ENCODE measurements around the gene SPRR4.

SPRR4 gene

GRCh38 chr1:152959273-152959672, 11.2 kb upstream of the SPRR4 start:
- Histone ChIP-seq H3K27me3 (peaks cover 3% of the 10 kb centered on the region), H3K9me3 (no peaks in the 10 kb centered on the region), H3K27ac (no peak overlapping the region), H3K4me1 (ENCODE audit: control insufficient read depth in 1 of 2, insufficient read depth in 1 of 2, low read depth in 1 of 2, low read length in 1 of 2) (no peaks in the 10 kb centered on the region), H3K4me3 (ENCODE audit: low read depth in 1 of 2, low read length in 1 of 2) (no peak overlapping the region), H3K36me3 (no peaks in the 10 kb centered on the region)
- no peak for TF ChIP-seq CTCF (IDR thresholded peaks at IDR 0.05)

- Histone ChIP-seq H3K27ac (no peak overlapping the region), H3K36me3 (no peaks in the 10 kb centered on the region), H3K9me3 (no peaks in the 10 kb centered on the region), H3K27me3 (peaks cover 3% of the 10 kb centered on the region), H3K4me1 (ENCODE audit: control insufficient read depth in 1 of 2, insufficient read depth in 1 of 2, low read depth in 1 of 2, low read length in 1 of 2) (no peaks in the 10 kb centered on the region), H3K4me3 (ENCODE audit: low read depth in 1 of 2, low read length in 1 of 2) (no peak overlapping the region)
- TF ChIP-seq CTCF (IDR thresholded peaks at IDR 0.05), result no peak
These were observed 10.5 kb upstream of the SPRR4 start for GRCh38 chr1:152959801-152960451.

GRCh38 chr1:152960452-152961044, 9.9 kb upstream of the SPRR4 start:
- Histone ChIP-seq H3K9me3 (no peaks in the 10 kb centered on the region), H3K4me1 (ENCODE audit: control insufficient read depth in 1 of 2, insufficient read depth in 1 of 2, low read depth in 1 of 2, low read length in 1 of 2) (no peaks in the 10 kb centered on the region), H3K4me3 (ENCODE audit: low read depth in 1 of 2, low read length in 1 of 2) (no peak overlapping the region), H3K27me3 (peaks cover 4% of the 10 kb centered on the region), H3K27ac (no peak overlapping the region), H3K36me3 (no peaks in the 10 kb centered on the region)
- TF ChIP-seq CTCF (IDR thresholded peaks at IDR 0.05), result no peak

GRCh38 chr1:152961226-152961891, 9.1 kb upstream of the SPRR4 start:
- Histone ChIP-seq H3K27me3 (peaks cover 12% of the 10 kb centered on the region), H3K4me1 (ENCODE audit: control insufficient read depth in 1 of 2, insufficient read depth in 1 of 2, low read depth in 1 of 2, low read length in 1 of 2) (no peaks in the 10 kb centered on the region), H3K36me3 (no peaks in the 10 kb centered on the region), H3K9me3 (no peaks in the 10 kb centered on the region), H3K4me3 (ENCODE audit: low read depth in 1 of 2, low read length in 1 of 2) (no peak overlapping the region), H3K27ac (no peak overlapping the region)
- no peak for TF ChIP-seq CTCF (IDR thresholded peaks at IDR 0.05)

GRCh38 chr1:152962876-152963415, 7.5 kb upstream of the SPRR4 start:
- Histone ChIP-seq H3K4me1 (ENCODE audit: control insufficient read depth in 1 of 2, insufficient read depth in 1 of 2, low read depth in 1 of 2, low read length in 1 of 2) (no peaks in the 10 kb centered on the region), H3K27me3 (peaks cover 24% of the 10 kb centered on the region), H3K4me3 (ENCODE audit: low read depth in 1 of 2, low read length in 1 of 2) (no peak overlapping the region), H3K27ac (no peak overlapping the region), H3K36me3 (no peaks in the 10 kb centered on the region), H3K9me3 (no peaks in the 10 kb centered on the region)
- TF ChIP-seq CTCF (IDR thresholded peaks at IDR 0.05), result no peak

Data from neutrophil (primary cell).